Astrocyte (in vitro differentiated cells and primary cell): ENCODE measurements around the gene HNF1B. TPM values are rescaled to one million over a fixed set of nuclear protein-coding genes. Genes with fewer than 3 reads are reported as not detected.

Experiments
- DNase-seq: peaks from one replicate; pipeline ENCODE4 v3.0.0-alpha.2; 2010; ENCODE audit warnings: low read depth
- FAIRE-seq: peaks from 2 replicates; lab custom pipeline; 2011; peaks lifted over from hg19 to GRCh38; lab: Jason Lieb, UNC
- H2AFZ ChIP-seq: 2 replicates; pipeline ENCODE4 v1.6.0; 2012; ENCODE audit warnings: low read depth, low read length, inconsistent platforms
- H3K27ac ChIP-seq: 2 replicates; pipeline ENCODE4 v1.5.1; 2011; ENCODE audit warnings: low read depth, low read length, inconsistent platforms
- H3K27me3 ChIP-seq: 2 replicates; pipeline ENCODE4 v1.6.0; 2011; ENCODE audit warnings: low read length, inconsistent platforms; ENCODE audit not compliant: insufficient read depth
- H3K36me3 ChIP-seq: 2 replicates; pipeline ENCODE4 v1.5.1; 2011; ENCODE audit warnings: low read length, inconsistent platforms; ENCODE audit not compliant: insufficient read depth
- H3K4me1 ChIP-seq: 2 replicates; pipeline ENCODE4 v1.5.1; 2011; ENCODE audit warnings: low read length, inconsistent platforms; ENCODE audit not compliant: insufficient read depth
- H3K4me2 ChIP-seq: 2 replicates; pipeline ENCODE4 v1.6.0; 2012; ENCODE audit warnings: low read length, inconsistent platforms
- H3K4me3 ChIP-seq: 2 replicates; pipeline ENCODE4 v1.5.1; 2011; ENCODE audit warnings: low read depth, mild to moderate bottlenecking, low read length, inconsistent platforms; ENCODE audit not compliant: insufficient read depth
- H3K79me2 ChIP-seq: 2 replicates; pipeline ENCODE4 v1.6.0; 2012; ENCODE audit warnings: mild to moderate bottlenecking, low read length, inconsistent platforms; ENCODE audit not compliant: insufficient read depth
- H3K9ac ChIP-seq: 2 replicates; pipeline ENCODE4 v1.6.0; 2012; ENCODE audit warnings: mild to moderate bottlenecking, low read length, inconsistent platforms
- H3K9me3 ChIP-seq: 2 replicates; pipeline ENCODE4 v1.5.1; 2012; ENCODE audit warnings: low read depth, mild to moderate bottlenecking, low read length, inconsistent platforms; ENCODE audit not compliant: insufficient read depth
- H4K20me1 ChIP-seq: 2 replicates; pipeline ENCODE4 v1.6.0; 2012; ENCODE audit warnings: low read length, inconsistent platforms; ENCODE audit not compliant: insufficient read depth
- H3K27ac Mint-ChIP-seq: one replicate; pipeline ENCODE4 v1.8.0; 2021; ENCODE audit warnings: mild to moderate bottlenecking, mixed read lengths; ENCODE audit not compliant: unreplicated experiment
- H3K27me3 Mint-ChIP-seq: one replicate; pipeline ENCODE4 v1.8.0; 2021; ENCODE audit warnings: low read depth, mixed read lengths; ENCODE audit not compliant: unreplicated experiment
- H3K36me3 Mint-ChIP-seq: one replicate; pipeline ENCODE4 v1.8.0; 2021; ENCODE audit warnings: low read depth, mixed read lengths; ENCODE audit not compliant: unreplicated experiment
- H3K4me1 Mint-ChIP-seq: one replicate; pipeline ENCODE4 v1.8.0; 2021; ENCODE audit warnings: low read depth, mixed read lengths; ENCODE audit not compliant: unreplicated experiment
- H3K4me3 Mint-ChIP-seq: one replicate; pipeline ENCODE4 v1.8.0; 2021; ENCODE audit warnings: mild to moderate bottlenecking, moderate library complexity, mixed read lengths; ENCODE audit not compliant: unreplicated experiment
- H3K9me3 Mint-ChIP-seq: one replicate; pipeline ENCODE4 v1.8.0; 2021; ENCODE audit warnings: mild to moderate bottlenecking, mixed read lengths; ENCODE audit not compliant: unreplicated experiment
- EZH2 ChIP-seq: IDR thresholded peaks from 2 replicates; pipeline ENCODE4 v1.6.1; 2012; ENCODE audit warnings: mild to moderate bottlenecking, low read length, inconsistent platforms; ENCODE audit not compliant: insufficient read depth
- total RNA-seq: library from RNA; stranded (reverse); gene quantifications from 2 replicates; pipeline ENCODE4 v1.2.1, GENCODE V29; 2021
- TF ChIP-seq, protein P1 (sequence below): IDR thresholded peaks from 2 replicates; pipeline ENCODE4 v1.5.1; 2011; ENCODE audit warnings: low read depth, mild to moderate bottlenecking, inconsistent platforms, low read length, moderate library complexity; ENCODE audit not compliant: insufficient read depth

HNF1B gene
- total RNA-seq, 1 donor from 2014 or later: 15.6 TPM

DNA sequence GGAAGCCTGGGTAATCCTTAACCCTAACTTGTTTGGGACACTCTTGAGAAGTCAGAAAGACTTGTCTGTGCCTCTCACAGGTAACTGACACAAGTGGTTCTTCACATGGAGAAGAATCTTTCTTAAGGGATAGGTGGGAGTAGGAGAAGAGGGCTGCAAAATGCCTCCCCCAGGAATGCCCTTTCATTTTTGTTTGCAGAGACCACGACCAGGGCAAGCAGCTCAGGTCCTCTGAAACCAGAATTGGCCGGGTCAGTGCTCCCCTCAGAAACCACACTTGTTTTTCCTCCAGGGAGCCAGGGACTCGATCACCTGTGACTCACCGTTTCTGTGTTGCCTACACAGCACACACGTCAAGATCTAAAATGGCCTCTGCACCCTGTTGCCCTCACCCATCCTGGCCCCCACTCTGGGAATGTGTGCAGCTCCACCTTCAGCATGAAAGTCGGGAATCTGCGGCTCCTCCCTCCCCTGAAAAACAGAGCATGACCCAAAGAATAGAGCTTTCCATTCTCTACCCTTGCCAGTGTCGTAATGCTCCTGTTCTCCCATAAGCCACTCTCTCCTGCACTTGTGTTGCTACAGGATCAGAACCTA lies 36.1 kb downstream of the HNF1B start:
- FAIRE-seq (no peak), DNase-seq (peak; percentile 39)
- H3K4me3 Mint-ChIP-seq: no peak overlapping the region
- Histone ChIP-seq H3K27ac (no peak overlapping the region), H4K20me1 (no peaks in the 10 kb centered on the region), H2AFZ (peak overlapping the region; percentile 27), H3K27me3 (no peaks in the 10 kb centered on the region), H3K4me3 (no peak overlapping the region), H3K4me2 (peak overlapping the region; percentile 15), H3K4me1 (peaks cover 5% of the 10 kb centered on the region), H3K9ac (no peak overlapping the region), H3K9me3 (no peaks in the 10 kb centered on the region), H3K79me2 (no peaks in the 10 kb centered on the region), H3K36me3 (no peaks in the 10 kb centered on the region)
- no peaks in the 10 kb centered on the region for H3K9me3 Mint-ChIP-seq
- peaks cover 16% of the 10 kb centered on the region for H3K36me3 Mint-ChIP-seq
- no peak for TF ChIP-seq EZH2
- TF ChIP-seq, protein P1, sequence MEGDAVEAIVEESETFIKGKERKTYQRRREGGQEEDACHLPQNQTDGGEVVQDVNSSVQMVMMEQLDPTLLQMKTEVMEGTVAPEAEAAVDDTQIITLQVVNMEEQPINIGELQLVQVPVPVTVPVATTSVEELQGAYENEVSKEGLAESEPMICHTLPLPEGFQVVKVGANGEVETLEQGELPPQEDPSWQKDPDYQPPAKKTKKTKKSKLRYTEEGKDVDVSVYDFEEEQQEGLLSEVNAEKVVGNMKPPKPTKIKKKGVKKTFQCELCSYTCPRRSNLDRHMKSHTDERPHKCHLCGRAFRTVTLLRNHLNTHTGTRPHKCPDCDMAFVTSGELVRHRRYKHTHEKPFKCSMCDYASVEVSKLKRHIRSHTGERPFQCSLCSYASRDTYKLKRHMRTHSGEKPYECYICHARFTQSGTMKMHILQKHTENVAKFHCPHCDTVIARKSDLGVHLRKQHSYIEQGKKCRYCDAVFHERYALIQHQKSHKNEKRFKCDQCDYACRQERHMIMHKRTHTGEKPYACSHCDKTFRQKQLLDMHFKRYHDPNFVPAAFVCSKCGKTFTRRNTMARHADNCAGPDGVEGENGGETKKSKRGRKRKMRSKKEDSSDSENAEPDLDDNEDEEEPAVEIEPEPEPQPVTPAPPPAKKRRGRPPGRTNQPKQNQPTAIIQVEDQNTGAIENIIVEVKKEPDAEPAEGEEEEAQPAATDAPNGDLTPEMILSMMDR: no peak
- H3K27me3 Mint-ChIP-seq: peaks cover 6% of the 10 kb centered on the region
- H3K27ac Mint-ChIP-seq: no peak overlapping the region
- peaks cover 14% of the 10 kb centered on the region for H3K4me1 Mint-ChIP-seq

DNA sequence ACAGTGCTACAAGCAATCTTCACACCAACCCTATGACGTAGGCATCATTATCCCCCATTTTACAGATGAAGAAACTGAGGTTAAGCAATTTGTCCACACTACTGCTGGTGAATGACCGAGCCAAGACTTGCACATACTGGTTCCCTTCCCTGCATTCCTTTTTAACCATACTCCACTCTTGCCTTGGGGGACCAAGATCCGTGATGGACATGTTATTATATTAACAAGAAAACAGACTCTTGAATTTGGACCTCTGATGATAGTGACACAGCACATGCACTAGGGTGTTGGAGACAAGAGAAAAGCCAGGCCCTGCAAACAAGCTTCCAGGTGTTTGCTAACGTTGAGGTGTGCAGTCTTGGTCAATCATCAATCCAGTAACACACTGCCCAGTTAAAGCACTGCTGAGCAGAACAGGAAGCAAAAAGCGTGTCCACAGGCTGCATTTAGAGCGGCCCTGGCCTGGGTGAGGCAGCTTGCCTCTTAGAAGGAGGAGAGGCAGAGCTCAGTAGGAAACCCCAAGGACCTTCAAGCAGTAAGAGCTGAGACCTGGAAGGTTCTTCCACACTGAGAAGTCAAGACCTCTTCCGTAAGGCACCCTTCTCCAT lies 36.7 kb downstream of the HNF1B start:
- TF ChIP-seq EZH2: no peak
- TF ChIP-seq, protein P1: no peak
- no peak overlapping the region for H3K4me3 Mint-ChIP-seq
- no peak overlapping the region for H3K9ac ChIP-seq
- H3K4me1 ChIP-seq: peaks cover 5% of the 10 kb centered on the region
- no peak for FAIRE-seq
- no peaks in the 10 kb centered on the region for H3K27me3 ChIP-seq
- H3K27me3 Mint-ChIP-seq: peaks cover 6% of the 10 kb centered on the region
- H3K79me2 ChIP-seq: no peaks in the 10 kb centered on the region
- H3K9me3 ChIP-seq: no peaks in the 10 kb centered on the region
- H3K36me3 ChIP-seq: no peaks in the 10 kb centered on the region
- no peaks in the 10 kb centered on the region for H4K20me1 ChIP-seq
- DNase-seq: no peak
- H3K4me3 ChIP-seq: no peak overlapping the region
- peaks cover 16% of the 10 kb centered on the region for H3K36me3 Mint-ChIP-seq
- H3K27ac ChIP-seq: no peak overlapping the region
- peak overlapping the region; percentile 15 for H3K4me2 ChIP-seq
- peak overlapping the region; percentile 3 for H2AFZ ChIP-seq
- no peak overlapping the region for H3K27ac Mint-ChIP-seq
- H3K9me3 Mint-ChIP-seq: no peaks in the 10 kb centered on the region
- H3K4me1 Mint-ChIP-seq: peaks cover 14% of the 10 kb centered on the region

DNA sequence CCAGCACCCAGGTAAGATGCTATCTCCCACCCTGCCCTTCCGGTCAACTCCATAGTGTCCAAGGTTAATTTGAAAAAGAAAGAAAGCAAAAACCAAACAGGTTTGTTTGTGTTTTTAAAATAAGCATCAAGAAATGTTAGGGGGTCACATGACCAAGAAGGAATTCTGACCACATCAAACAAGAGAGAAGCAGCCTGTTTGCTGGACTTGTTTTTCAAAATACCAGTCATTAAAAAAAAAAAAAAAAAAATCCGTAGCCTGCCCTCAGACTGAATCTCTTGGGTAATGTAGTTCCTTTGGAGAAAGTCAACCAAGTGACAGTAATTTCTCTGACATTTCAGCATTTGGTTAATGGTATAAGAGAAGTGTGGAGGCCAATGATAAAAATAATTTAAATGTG lies 38.4 kb downstream of the HNF1B start:
- no peak overlapping the region for H3K9ac ChIP-seq
- Mint-ChIP-seq H3K36me3 (peaks cover 14% of the 10 kb centered on the region), H3K27me3 (peaks cover 2% of the 10 kb centered on the region), H3K27ac (no peak overlapping the region), H3K4me3 (no peak overlapping the region), H3K9me3 (no peaks in the 10 kb centered on the region), H3K4me1 (peaks cover 16% of the 10 kb centered on the region)
- TF ChIP-seq EZH2: no peak
- TF ChIP-seq, protein P1: no peak
- H3K4me2 ChIP-seq: no peak overlapping the region
- no peak overlapping the region for H2AFZ ChIP-seq
- H3K36me3 ChIP-seq: no peaks in the 10 kb centered on the region
- no peak overlapping the region for H3K4me3 ChIP-seq
- no peaks in the 10 kb centered on the region for H3K79me2 ChIP-seq
- H3K27me3 ChIP-seq: no peaks in the 10 kb centered on the region
- no peaks in the 10 kb centered on the region for H3K9me3 ChIP-seq
- no peaks in the 10 kb centered on the region for H4K20me1 ChIP-seq
- H3K27ac ChIP-seq: no peak overlapping the region
- no peak for DNase-seq
- peaks cover 16% of the 10 kb centered on the region for H3K4me1 ChIP-seq
- FAIRE-seq: no peak
